Testis (tissue), 2 donors: ENCODE results near the gene STX18.

ENCODE experiments used
- POLR2A ChIP-seq: fragments of 450-650 bp; IDR thresholded peaks from one replicate; pipeline ENCODE4 v1.6.1; 2017; ENCODE audit warnings: antibody characterized with exemption, mild to moderate bottlenecking, moderate library complexity
- TF ChIP-seq, protein P1 (sequence below), 3 experiments: fragments of 450-650 bp in 2 of 3; fragments of 200-600 bp in 1 of 3; sonication (generic) in 1 of 3; IDR thresholded peaks; one replicate each; pipeline ENCODE4 v1.5.1; 2016 to 2019; ENCODE audit warnings: antibody characterized with exemption in 3 of 3, mild to moderate bottlenecking in 2 of 3, moderate library complexity in 1 of 3

DNA sequence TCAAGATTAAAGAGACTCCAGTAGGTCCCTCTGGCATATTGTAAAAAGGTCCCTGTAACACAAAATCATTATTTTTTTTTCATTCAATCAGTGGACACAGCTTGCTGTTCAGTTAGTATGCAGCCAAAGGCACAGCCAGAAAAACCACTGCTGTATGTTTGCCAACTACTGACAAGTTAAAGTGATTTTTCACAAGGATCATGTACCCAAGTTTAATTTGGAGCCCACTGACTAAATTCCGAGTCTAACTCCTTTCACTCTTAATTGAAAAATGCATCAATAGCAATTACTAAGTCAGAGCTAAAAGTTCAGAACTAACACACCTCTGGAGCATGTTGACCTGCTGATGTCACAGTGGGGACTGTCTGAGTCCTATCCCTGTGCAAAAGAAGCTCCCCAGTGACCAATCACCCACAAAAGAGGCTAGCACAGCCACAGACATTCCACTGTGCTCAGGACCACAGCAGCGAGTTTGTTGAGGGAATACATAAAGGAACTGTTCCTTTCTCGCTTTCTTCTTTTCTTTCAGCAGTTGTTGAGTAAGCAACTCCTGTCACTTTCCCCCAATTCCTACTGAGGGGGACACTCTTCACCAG, 60.4 kb downstream of the STX18 start:
- TF ChIP-seq, protein P1, sequence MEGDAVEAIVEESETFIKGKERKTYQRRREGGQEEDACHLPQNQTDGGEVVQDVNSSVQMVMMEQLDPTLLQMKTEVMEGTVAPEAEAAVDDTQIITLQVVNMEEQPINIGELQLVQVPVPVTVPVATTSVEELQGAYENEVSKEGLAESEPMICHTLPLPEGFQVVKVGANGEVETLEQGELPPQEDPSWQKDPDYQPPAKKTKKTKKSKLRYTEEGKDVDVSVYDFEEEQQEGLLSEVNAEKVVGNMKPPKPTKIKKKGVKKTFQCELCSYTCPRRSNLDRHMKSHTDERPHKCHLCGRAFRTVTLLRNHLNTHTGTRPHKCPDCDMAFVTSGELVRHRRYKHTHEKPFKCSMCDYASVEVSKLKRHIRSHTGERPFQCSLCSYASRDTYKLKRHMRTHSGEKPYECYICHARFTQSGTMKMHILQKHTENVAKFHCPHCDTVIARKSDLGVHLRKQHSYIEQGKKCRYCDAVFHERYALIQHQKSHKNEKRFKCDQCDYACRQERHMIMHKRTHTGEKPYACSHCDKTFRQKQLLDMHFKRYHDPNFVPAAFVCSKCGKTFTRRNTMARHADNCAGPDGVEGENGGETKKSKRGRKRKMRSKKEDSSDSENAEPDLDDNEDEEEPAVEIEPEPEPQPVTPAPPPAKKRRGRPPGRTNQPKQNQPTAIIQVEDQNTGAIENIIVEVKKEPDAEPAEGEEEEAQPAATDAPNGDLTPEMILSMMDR (IDR thresholded peaks at IDR 0.05): no peak
- no peak for TF ChIP-seq POLR2A
